Measurements from ENCODE around the gene GALE. TPM values are rescaled to one million over a fixed set of nuclear protein-coding genes. Genes with fewer than 3 reads are reported as not detected.
A peak's percentile ranks its signal among the peaks of the same experiment; 100 is the strongest.
"Not testable (repeated sequence)": the region's sequence is repeated elsewhere in the genome, so short reads cannot be mapped to it uniquely, and the experiment has no call there.

Gene GALE
- total RNA-seq, 1 experiment from 2014 or later, result 112 TPM

- TF ChIP-seq CTCF (IDR thresholded peaks at IDR 0.05; ENCODE audit: unreplicated experiment), result no peak
- CTCF ChIA-PET, result no interaction called here
- Mint-ChIP-seq H3K27ac (ENCODE audit: low read depth, unreplicated experiment) (no peak overlapping the region), H3K4me3 (ENCODE audit: unreplicated experiment) (no peak overlapping the region), H3K27me3 (ENCODE audit: insufficient read depth, unreplicated experiment) (no peaks in the 10 kb centered on the region), H3K36me3 (ENCODE audit: insufficient read depth, unreplicated experiment) (peaks cover 89% of the 10 kb centered on the region), H3K9me3 (ENCODE audit: unreplicated experiment) (no peaks in the 10 kb centered on the region), H3K4me1 (ENCODE audit: insufficient read depth, unreplicated experiment) (peaks cover 14% of the 10 kb centered on the region)
- POLR2A ChIA-PET, result interaction anchor here (7.7 kb wide), 1 partner anchor 15 kb away, joined by 102 read pairs; the partner anchor contains the start of gene GALE
- BruUV-seq (replicated peaks), result no TSS peak
- intact Hi-C loops (cut with micrococcal nuclease), result no loop called here
- DNase-seq (ENCODE audit: unreplicated experiment), result no peak
Measured at GRCh38 chr1:23784846-23785245, 15.7 kb downstream of the GALE start.

GRCh38 chr1:23783141-23783540 lies 17.4 kb downstream of the GALE start:
- DNase-seq (ENCODE audit: unreplicated experiment); BruUV-seq (replicated peaks); H3K27me3 Mint-ChIP-seq (ENCODE audit: insufficient read depth, unreplicated experiment); H3K4me3 Mint-ChIP-seq (ENCODE audit: unreplicated experiment); H3K9me3 Mint-ChIP-seq (ENCODE audit: unreplicated experiment); intact Hi-C loops (cut with micrococcal nuclease); H3K27ac Mint-ChIP-seq (ENCODE audit: low read depth, unreplicated experiment): not testable (repeated sequence)
- ChIA-PET POLR2A (interaction anchor here (11.5 kb wide), 1 partner anchor 12 kb away, joined by 395 read pairs; the partner anchor contains the start of genes GALE and LYPLA2), CTCF (interaction anchor here (0.6 to 2.5 kb wide), 2 partner anchors 11 to 323 kb away, joined by 3 to 6 read pairs; no protein-coding TSS in a partner anchor)
- peaks cover 12% of the 10 kb centered on the region for H3K4me1 Mint-ChIP-seq (ENCODE audit: insufficient read depth, unreplicated experiment)
- H3K36me3 Mint-ChIP-seq (ENCODE audit: insufficient read depth, unreplicated experiment), result peaks cover 81% of the 10 kb centered on the region

- Mint-ChIP-seq H3K27ac (ENCODE audit: low read depth, unreplicated experiment) (no peak overlapping the region), H3K4me3 (ENCODE audit: unreplicated experiment) (peak overlapping the region; percentile 88), H3K9me3 (ENCODE audit: unreplicated experiment) (no peaks in the 10 kb centered on the region), H3K27me3 (ENCODE audit: insufficient read depth, unreplicated experiment) (no peaks in the 10 kb centered on the region), H3K36me3 (ENCODE audit: insufficient read depth, unreplicated experiment) (peaks cover 49% of the 10 kb centered on the region), H3K4me1 (ENCODE audit: insufficient read depth, unreplicated experiment) (peaks cover 12% of the 10 kb centered on the region)
- intact Hi-C loops (cut with micrococcal nuclease), result no loop called here
- ChIA-PET POLR2A (interaction anchor here (0.5 to 11.5 kb wide), 19 partner anchors 14 to 904 kb away, joined by 3 to 395 read pairs (median 4); partner anchors contain the start of genes ELOA, GALE, HMGCL and LYPLA2), CTCF (interaction anchor here (0.9 to 2.2 kb wide), 5 partner anchors 8 to 137 kb away, joined by 3 to 10 read pairs (median 8); no protein-coding TSS in a partner anchor)
- peak; percentile 62 for DNase-seq (ENCODE audit: unreplicated experiment)
- TF ChIP-seq CTCF (IDR thresholded peaks at IDR 0.05; ENCODE audit: unreplicated experiment), result no peak
- no TSS peak for BruUV-seq (replicated peaks)
Measured at GRCh38 chr1:23779826-23780371, 20.7 kb downstream of the GALE start.

GRCh38 chr1:23777979-23778814 lies 22.4 kb downstream of the GALE start, which contains the start of gene PITHD1:
PITHD1 (plus strand) TSS chr1:23778418; CDS start chr1:23778516, 98 bp downstream.
- intact Hi-C loops (cut with micrococcal nuclease), result no loop called here
- H3K4me3 Mint-ChIP-seq (ENCODE audit: unreplicated experiment), result peak within 1 kb of the TSS; percentile 88
- POLR2A ChIA-PET, result interaction anchor here (0.5 to 11.5 kb wide), 21 partner anchors 17 to 759 kb away, joined by 3 to 395 read pairs (median 4); partner anchors contain the start of genes ELOA, GALE, HMGCL and KDM1A

More at GRCh38 chr1:23777979-23778814, 22.4 kb downstream of the GALE start, which contains the start of gene PITHD1:
- BruUV-seq (replicated peaks), result no TSS peak
- Mint-ChIP-seq H3K27me3 (ENCODE audit: insufficient read depth, unreplicated experiment) (no peaks in the 10 kb centered on the region), H3K4me1 (ENCODE audit: insufficient read depth, unreplicated experiment) (peaks cover 12% of the 10 kb centered on the region), H3K36me3 (ENCODE audit: insufficient read depth, unreplicated experiment) (peaks cover 33% of the 10 kb centered on the region), H3K9me3 (ENCODE audit: unreplicated experiment) (no peaks in the 10 kb centered on the region), H3K27ac (ENCODE audit: low read depth, unreplicated experiment) (peak within 1 kb of the TSS; percentile 96)
- CTCF ChIA-PET, result interaction anchor here (0.5 to 1.6 kb wide), 8 partner anchors 10 to 138 kb away, joined by 3 to 10 read pairs (median 3); partner anchors contain the start of gene GALE
- peak; percentile 84 for DNase-seq (ENCODE audit: unreplicated experiment)
- no peak for TF ChIP-seq CTCF (IDR thresholded peaks at IDR 0.05; ENCODE audit: unreplicated experiment)

Data from MCF 10A (cell line).